ENCODE data around the gene VNN1. TPM values are rescaled to one million over a fixed set of nuclear protein-coding genes. Genes with fewer than 3 reads are reported as not detected.

Gene VNN1
- total and polyA plus RNA-seq, 9 donors = 0.28 to 5.0 (median 1.3) TPM; not detected in 1

DNA sequence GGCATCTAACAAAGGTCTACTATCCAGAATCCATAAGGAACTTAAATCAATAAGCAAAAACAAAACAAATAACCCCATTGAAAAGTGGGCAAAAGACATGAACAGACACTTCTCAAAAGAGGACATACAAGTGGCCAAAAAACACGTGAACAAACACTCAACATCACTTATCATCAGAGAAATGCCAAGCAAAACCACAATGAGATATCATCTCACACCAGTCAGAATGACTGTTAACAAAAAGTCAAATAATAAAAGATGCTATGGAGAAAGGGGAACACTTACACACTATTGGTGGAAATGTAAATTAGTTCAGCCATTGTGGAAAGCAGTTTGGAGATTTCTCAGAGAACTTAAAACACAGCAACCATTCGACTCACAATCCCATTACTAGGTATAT, 19.4 kb upstream of the VNN1 start:
- 69 to 79% (median 74%) methylated on average over 2 of the region's 2 CpGs for WGBS, 3 donors
- no peak for DNase-seq
- intact Hi-C loops (cut with DNase I) = no loop called here
- no peaks in the 10 kb centered on the region for H3K4me1 ChIP-seq (ENCODE audit: insufficient read depth)
- H3K27ac ChIP-seq = no peak overlapping the region
- H3K36me3 ChIP-seq = no peaks in the 10 kb centered on the region
- no peaks in the 10 kb centered on the region for H3K9me3 ChIP-seq
- H3K27me3 ChIP-seq = no peaks in the 10 kb centered on the region
- TF ChIP-seq POLR2A (IDR thresholded peaks at IDR 0.05) (no peak), EP300 (IDR thresholded peaks at IDR 0.05) (no peak)
- TF ChIP-seq, protein P1, sequence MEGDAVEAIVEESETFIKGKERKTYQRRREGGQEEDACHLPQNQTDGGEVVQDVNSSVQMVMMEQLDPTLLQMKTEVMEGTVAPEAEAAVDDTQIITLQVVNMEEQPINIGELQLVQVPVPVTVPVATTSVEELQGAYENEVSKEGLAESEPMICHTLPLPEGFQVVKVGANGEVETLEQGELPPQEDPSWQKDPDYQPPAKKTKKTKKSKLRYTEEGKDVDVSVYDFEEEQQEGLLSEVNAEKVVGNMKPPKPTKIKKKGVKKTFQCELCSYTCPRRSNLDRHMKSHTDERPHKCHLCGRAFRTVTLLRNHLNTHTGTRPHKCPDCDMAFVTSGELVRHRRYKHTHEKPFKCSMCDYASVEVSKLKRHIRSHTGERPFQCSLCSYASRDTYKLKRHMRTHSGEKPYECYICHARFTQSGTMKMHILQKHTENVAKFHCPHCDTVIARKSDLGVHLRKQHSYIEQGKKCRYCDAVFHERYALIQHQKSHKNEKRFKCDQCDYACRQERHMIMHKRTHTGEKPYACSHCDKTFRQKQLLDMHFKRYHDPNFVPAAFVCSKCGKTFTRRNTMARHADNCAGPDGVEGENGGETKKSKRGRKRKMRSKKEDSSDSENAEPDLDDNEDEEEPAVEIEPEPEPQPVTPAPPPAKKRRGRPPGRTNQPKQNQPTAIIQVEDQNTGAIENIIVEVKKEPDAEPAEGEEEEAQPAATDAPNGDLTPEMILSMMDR (IDR thresholded peaks at IDR 0.05) = no peak
- no peak overlapping the region for H3K4me3 ChIP-seq

DNA sequence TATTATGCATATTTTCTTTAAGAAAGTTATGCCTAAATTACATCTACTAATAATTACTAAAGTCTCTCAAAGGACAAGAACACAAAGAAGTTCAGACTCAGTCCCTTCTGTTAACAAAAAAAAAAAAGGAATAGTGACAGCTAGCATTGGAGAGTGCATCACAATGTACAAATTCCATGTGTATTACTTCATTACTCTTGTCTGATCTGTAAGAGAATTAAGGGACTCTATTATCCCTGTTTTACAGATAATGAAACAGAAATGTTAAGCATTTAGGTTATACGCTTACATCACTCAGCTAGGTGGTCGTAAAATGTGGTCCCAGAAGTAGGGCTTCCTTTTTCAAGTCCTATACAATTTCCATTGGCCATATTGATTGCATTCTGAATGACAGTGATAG, 17.2 kb upstream of the VNN1 start:
- Histone ChIP-seq H3K27me3 (no peaks in the 10 kb centered on the region), H3K4me1 (ENCODE audit: insufficient read depth) (no peaks in the 10 kb centered on the region), H3K27ac (no peak overlapping the region), H3K9me3 (no peaks in the 10 kb centered on the region), H3K36me3 (no peaks in the 10 kb centered on the region), H3K4me3 (no peak overlapping the region)
- TF ChIP-seq EP300 (IDR thresholded peaks at IDR 0.05) = no peak
- TF ChIP-seq, protein P1 (IDR thresholded peaks at IDR 0.05) = no peak
- no peak for TF ChIP-seq POLR2A (IDR thresholded peaks at IDR 0.05)
- DNase-seq = no peak
- 87 to 88% (median 88%) methylated on average over 2 of the region's 2 CpGs for WGBS, 3 donors
- intact Hi-C loops (cut with DNase I) = no loop called here

DNA sequence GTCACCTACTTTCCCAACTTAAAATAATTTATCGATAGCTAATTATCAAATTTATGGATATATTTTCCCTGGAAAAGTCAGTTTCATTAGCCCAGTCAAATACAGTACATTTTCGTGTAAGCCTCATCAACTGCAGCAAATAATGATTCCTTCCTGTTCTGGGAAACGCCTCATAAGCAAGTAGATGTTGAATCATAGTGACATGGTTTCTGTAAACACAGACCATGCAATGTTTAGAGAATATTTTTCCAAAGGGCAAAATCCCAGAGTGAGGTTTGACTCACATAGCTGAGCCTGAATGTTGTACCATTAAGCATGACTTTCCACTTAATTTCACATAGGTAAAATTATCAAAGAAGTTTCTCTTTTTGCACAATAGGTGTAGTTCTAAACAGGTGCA, 16.7 kb upstream of the VNN1 start:
- no peaks in the 10 kb centered on the region for H3K9me3 ChIP-seq
- intact Hi-C loops (cut with DNase I) = no loop called here
- H3K36me3 ChIP-seq = no peaks in the 10 kb centered on the region
- no peak for DNase-seq
- H3K27ac ChIP-seq = no peak overlapping the region
- WGBS, 3 donors = 80 to 85% (median 80%) methylated on average over 3 of the region's 3 CpGs
- H3K27me3 ChIP-seq = no peaks in the 10 kb centered on the region
- TF ChIP-seq, protein P1 (IDR thresholded peaks at IDR 0.05) = no peak
- TF ChIP-seq POLR2A (IDR thresholded peaks at IDR 0.05) (no peak), EP300 (IDR thresholded peaks at IDR 0.05) (no peak)
- H3K4me3 ChIP-seq = no peak overlapping the region
- H3K4me1 ChIP-seq (ENCODE audit: insufficient read depth) = no peaks in the 10 kb centered on the region

DNA sequence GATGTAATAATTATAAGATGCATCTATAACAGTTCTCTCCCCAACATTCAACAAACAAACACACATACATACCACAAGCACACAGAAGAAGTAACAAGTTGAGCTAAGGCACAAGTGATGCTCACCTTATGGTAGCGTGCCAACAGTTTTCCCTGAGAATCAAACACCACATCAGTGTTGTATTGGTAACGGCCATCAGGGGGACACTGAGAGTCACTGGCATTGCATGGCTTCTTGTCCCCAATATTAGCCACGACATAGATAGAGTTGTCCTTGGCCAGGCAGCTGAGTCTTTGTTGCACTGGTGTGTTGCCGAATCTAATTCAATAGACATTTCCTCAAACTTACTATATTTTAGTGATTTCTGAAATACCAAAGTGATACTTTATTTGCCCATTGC, 14.8 kb upstream of the VNN1 start:
- DNase-seq = no peak
- Histone ChIP-seq H3K27me3 (no peaks in the 10 kb centered on the region), H3K36me3 (no peaks in the 10 kb centered on the region), H3K9me3 (no peaks in the 10 kb centered on the region), H3K4me1 (ENCODE audit: insufficient read depth) (no peaks in the 10 kb centered on the region), H3K4me3 (no peak overlapping the region), H3K27ac (no peak overlapping the region)
- intact Hi-C loops (cut with DNase I) = no loop called here
- 73 to 77% (median 75%) methylated on average over 4 of the region's 4 CpGs for WGBS, 3 donors
- no peak for TF ChIP-seq EP300 (IDR thresholded peaks at IDR 0.05)
- no peak for TF ChIP-seq POLR2A (IDR thresholded peaks at IDR 0.05)
- TF ChIP-seq, protein P1 (IDR thresholded peaks at IDR 0.05) = no peak

DNA sequence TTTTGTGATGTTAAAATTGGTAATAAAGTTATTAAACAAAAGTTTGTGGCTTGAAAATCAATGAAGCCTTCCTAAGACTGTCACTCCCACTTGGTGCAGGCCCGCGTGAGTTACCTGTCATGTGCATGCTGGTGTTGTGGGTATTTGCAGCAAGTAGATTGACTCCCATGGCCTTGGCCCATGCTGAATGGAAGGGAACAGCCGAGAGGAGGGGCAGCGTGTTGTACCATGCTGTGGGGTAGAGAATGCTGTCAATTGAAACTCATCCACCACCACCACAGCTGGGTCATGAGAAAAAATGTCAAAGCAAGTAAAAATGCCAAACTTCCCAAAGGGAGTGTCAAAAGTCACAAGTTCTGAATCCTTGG, 12.7 kb upstream of the VNN1 start:
- Histone ChIP-seq H3K4me3 (no peak overlapping the region), H3K9me3 (no peaks in the 10 kb centered on the region), H3K4me1 (ENCODE audit: insufficient read depth) (no peaks in the 10 kb centered on the region), H3K27me3 (no peaks in the 10 kb centered on the region), H3K36me3 (no peaks in the 10 kb centered on the region), H3K27ac (no peak overlapping the region)
- intact Hi-C loops (cut with DNase I) = no loop called here
- DNase-seq = no peak
- WGBS, 3 donors = 74 to 83% (median 75%) methylated on average over 4 of the region's 4 CpGs
- TF ChIP-seq, protein P1 (IDR thresholded peaks at IDR 0.05) = no peak
- TF ChIP-seq POLR2A (IDR thresholded peaks at IDR 0.05) (no peak), EP300 (IDR thresholded peaks at IDR 0.05) (no peak)
